K562 (cell line): ENCODE data around the gene SCAMP3. TPM values are rescaled to one million over a fixed set of nuclear protein-coding genes. Genes with fewer than 3 reads are reported as not detected.

Experiments
- ARID2 ChIP-seq: fragments of 450-650 bp; IDR thresholded peaks from 2 replicates; pipeline ENCODE4 v1.6.1; 2017; ENCODE audit warnings: antibody characterized with exemption, mild to moderate bottlenecking
- CCNT2 ChIP-seq: IDR thresholded peaks from 2 replicates; pipeline ENCODE4 v1.6.1; 2011; ENCODE audit warnings: borderline replicate concordance, low read depth, mild to moderate bottlenecking, moderate library complexity, mixed read lengths, low read length; ENCODE audit not compliant: insufficient read length; ENCODE audit errors: extremely low read depth
- EGR1 ChIP-seq: fragments of 450-650 bp; conservative IDR thresholded peaks from 2 replicates; pipeline ENCODE4 v1.6.1; 2017; ENCODE audit warnings: mild to moderate bottlenecking
- HNRNPL ChIP-seq: fragments of 200-400 bp; formaldehyde crosslinking; IDR thresholded peaks from 2 replicates; pipeline ENCODE4 v1.6.1; 2017; ENCODE audit warnings: low read depth, mild to moderate bottlenecking, low read length
- HOXB6 ChIP-seq: fragments of 250-450 bp; sonication (Bioruptor Pico); IDR thresholded peaks from 2 replicates; pipeline ENCODE4 v1.5.1; 2022; ENCODE audit warnings: mild to moderate bottlenecking, borderline replicate concordance
- KAT8 ChIP-seq: fragments of 450-650 bp; IDR thresholded peaks from 2 replicates; pipeline ENCODE4 v1.6.1; 2016; ENCODE audit warnings: low read depth, mild to moderate bottlenecking
- MBD2 ChIP-seq: sonication (generic); IDR thresholded peaks from 2 replicates; pipeline ENCODE4 v1.6.1; 2016; ENCODE audit warnings: low read depth, borderline replicate concordance
- MXD1 ChIP-seq: fragments of 250-450 bp; sonication (Bioruptor Pico); IDR thresholded peaks from 2 replicates; pipeline ENCODE4 v1.8.0; 2021; ENCODE audit warnings: borderline replicate concordance, mild to moderate bottlenecking, moderate library complexity; ENCODE audit not compliant: poor library complexity, severe bottlenecking
- SMAD2 ChIP-seq: fragments of 150-350 bp; IDR thresholded peaks from 2 replicates; pipeline ENCODE4 v1.6.1; 2014; ENCODE audit warnings: low read depth, mild to moderate bottlenecking, low read length
- SMARCE1 ChIP-seq: fragments of 450-650 bp; IDR thresholded peaks from 2 replicates; pipeline ENCODE4 v1.7.1; 2016; ENCODE audit warnings: mild to moderate bottlenecking
- STAT5A ChIP-seq: IDR thresholded peaks from 2 replicates; pipeline ENCODE4 v1.6.1; 2012; ENCODE audit warnings: low read length, inconsistent platforms, borderline replicate concordance
- TAL1 ChIP-seq: fragments of 450-650 bp; IDR thresholded peaks from 2 replicates; pipeline ENCODE4 v1.6.1; 2016; ENCODE audit warnings: mild to moderate bottlenecking
- TSC22D4 ChIP-seq: fragments of 450-650 bp; IDR thresholded peaks from 2 replicates; pipeline ENCODE4 v1.6.1; 2016; ENCODE audit warnings: missing genetic modification characterization, missing biosample characterization, control low read depth
- WHSC1 ChIP-seq: IDR thresholded peaks from one replicate; pipeline ENCODE4 v1.6.1; 2012; ENCODE audit warnings: low read length, control low read depth, inconsistent platforms
- ZNF12 ChIP-seq: sonication (generic); formaldehyde crosslinking; IDR thresholded peaks from 2 replicates; pipeline ENCODE4 v1.4.0; 2020; ENCODE audit warnings: mild to moderate bottlenecking, missing genetic modification reagents
- ZNF311 ChIP-seq: fragments of 250-450 bp; sonication (Bioruptor Pico); IDR thresholded peaks from 2 replicates; pipeline ENCODE4 v1.4.0; 2020; ENCODE audit warnings: mild to moderate bottlenecking, moderate library complexity
- ZNF41 ChIP-seq: fragments of 250-450 bp; sonication (Bioruptor Pico); conservative IDR thresholded peaks from 2 replicates; pipeline ENCODE4 v1.4.0; 2020; ENCODE audit warnings: mild to moderate bottlenecking
- ZNF778 ChIP-seq: fragments of 450-650 bp; formaldehyde crosslinking; IDR thresholded peaks from 2 replicates; pipeline ENCODE4 v1.4.0; 2020; ENCODE audit warnings: mild to moderate bottlenecking, moderate library complexity
- polyA plus RNA-seq, 8 experiments: library from polyadenylated mRNA; depleted of rRNA in 4 of 8; stranded (reverse) in 5 of 8; unstranded in 3 of 8; fragments of >200 nt; fragmentation: Nextera tagmentation in 2 of 8; fragmentation: Illumina TruSeq in 1 of 8; extraction: Ambion mirVana in 2 of 8; extraction: Trizol in 1 of 8; gene quantifications; 2 replicates each; pipeline versions ENCODE4 v1.2.1 to v1.2.3, GENCODE V29; 2011 to 2014; ENCODE audit warnings: inconsistent platforms in 1 of 8, missing spikeins in 1 of 8
- total RNA-seq, 7 experiments: library from RNA; depleted of rRNA in 6 of 7; stranded (reverse); fragments of >200 nt in 6 of 7; fragmentation: Illumina TruSeq in 2 of 7; extraction: Trizol in 2 of 7; gene quantifications; 2 replicates each; pipeline versions ENCODE4 v1.2.1 to v1.2.3, GENCODE V29; 2011 to 2021; ENCODE audit warnings: low replicate concordance in 1 of 7
- TF ChIP-seq, protein P1 (sequence below): fragments of 150-350 bp; conservative IDR thresholded peaks from 2 replicates; pipeline ENCODE4 v1.6.1; 2014; ENCODE audit warnings: low read length
- TF ChIP-seq, protein P2 (sequence below): IDR thresholded peaks from 2 replicates; pipeline ENCODE4 v1.6.1; 2012; ENCODE audit warnings: low read depth, low read length, improper control_type of control experiment, borderline replicate concordance
- TF ChIP-seq, protein P3 (sequence below): fragments of 250-450 bp; sonication (Bioruptor Pico); IDR thresholded peaks from 2 replicates; pipeline ENCODE4 v1.4.0; 2020; ENCODE audit warnings: borderline replicate concordance
- TF ChIP-seq, protein P4 (sequence below): fragments of 450-650 bp; formaldehyde crosslinking; IDR thresholded peaks from 2 replicates; pipeline ENCODE4 v1.4.0; 2020; ENCODE audit warnings: mild to moderate bottlenecking

Gene SCAMP3
- total and polyA plus RNA-seq, 9 of the 15 experiments (the other 6 are each of a cell fraction or from before 2014, with no cell fraction given), result 14.2 to 131 (median 86.1) TPM

- TF ChIP-seq, protein P1, sequence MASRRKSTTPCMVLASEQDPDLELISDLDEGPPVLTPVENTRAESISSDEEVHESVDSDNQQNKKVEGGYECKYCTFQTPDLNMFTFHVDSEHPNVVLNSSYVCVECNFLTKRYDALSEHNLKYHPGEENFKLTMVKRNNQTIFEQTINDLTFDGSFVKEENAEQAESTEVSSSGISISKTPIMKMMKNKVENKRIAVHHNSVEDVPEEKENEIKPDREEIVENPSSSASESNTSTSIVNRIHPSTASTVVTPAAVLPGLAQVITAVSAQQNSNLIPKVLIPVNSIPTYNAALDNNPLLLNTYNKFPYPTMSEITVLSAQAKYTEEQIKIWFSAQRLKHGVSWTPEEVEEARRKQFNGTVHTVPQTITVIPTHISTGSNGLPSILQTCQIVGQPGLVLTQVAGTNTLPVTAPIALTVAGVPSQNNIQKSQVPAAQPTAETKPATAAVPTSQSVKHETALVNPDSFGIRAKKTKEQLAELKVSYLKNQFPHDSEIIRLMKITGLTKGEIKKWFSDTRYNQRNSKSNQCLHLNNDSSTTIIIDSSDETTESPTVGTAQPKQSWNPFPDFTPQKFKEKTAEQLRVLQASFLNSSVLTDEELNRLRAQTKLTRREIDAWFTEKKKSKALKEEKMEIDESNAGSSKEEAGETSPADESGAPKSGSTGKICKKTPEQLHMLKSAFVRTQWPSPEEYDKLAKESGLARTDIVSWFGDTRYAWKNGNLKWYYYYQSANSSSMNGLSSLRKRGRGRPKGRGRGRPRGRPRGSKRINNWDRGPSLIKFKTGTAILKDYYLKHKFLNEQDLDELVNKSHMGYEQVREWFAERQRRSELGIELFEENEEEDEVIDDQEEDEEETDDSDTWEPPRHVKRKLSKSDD, result no peak
- TF ChIP-seq CCNT2 (no peak), ARID2 (no peak), MBD2 (peak; percentile 6; the same call in 1 of the 2 replicates), ZNF311 (CRISPR knock-in tag) (no peak), KAT8 (no peak), STAT5A (no peak), HOXB6 (no peak), HNRNPL (no peak), TAL1 (no peak), TSC22D4 (tag) (no peak), ZNF778 (CRISPR knock-in tag) (no peak), WHSC1 (peak; percentile 30), MXD1 (CRISPR knock-in tag) (no peak), SMAD2 (no peak), ZNF41 (CRISPR knock-in tag) (no peak), SMARCE1 (no peak), ZNF12 (no peak), EGR1 (no peak)
- TF ChIP-seq, protein P2, sequence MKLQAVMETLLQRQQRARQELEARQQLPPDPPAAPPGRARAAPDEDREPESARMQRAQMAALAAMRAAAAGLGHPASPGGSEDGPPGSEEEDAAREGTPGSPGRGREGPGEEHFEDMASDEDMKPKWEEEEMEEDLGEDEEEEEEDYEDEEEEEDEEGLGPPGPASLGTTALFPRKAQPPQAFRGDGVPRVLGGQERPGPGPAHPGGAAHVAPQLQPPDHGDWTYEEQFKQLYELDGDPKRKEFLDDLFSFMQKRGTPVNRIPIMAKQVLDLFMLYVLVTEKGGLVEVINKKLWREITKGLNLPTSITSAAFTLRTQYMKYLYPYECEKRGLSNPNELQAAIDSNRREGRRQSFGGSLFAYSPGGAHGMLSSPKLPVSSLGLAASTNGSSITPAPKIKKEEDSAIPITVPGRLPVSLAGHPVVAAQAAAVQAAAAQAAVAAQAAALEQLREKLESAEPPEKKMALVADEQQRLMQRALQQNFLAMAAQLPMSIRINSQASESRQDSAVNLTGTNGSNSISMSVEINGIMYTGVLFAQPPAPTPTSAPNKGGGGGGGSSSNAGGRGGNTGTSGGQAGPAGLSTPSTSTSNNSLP, result no peak
- TF ChIP-seq, protein P3, sequence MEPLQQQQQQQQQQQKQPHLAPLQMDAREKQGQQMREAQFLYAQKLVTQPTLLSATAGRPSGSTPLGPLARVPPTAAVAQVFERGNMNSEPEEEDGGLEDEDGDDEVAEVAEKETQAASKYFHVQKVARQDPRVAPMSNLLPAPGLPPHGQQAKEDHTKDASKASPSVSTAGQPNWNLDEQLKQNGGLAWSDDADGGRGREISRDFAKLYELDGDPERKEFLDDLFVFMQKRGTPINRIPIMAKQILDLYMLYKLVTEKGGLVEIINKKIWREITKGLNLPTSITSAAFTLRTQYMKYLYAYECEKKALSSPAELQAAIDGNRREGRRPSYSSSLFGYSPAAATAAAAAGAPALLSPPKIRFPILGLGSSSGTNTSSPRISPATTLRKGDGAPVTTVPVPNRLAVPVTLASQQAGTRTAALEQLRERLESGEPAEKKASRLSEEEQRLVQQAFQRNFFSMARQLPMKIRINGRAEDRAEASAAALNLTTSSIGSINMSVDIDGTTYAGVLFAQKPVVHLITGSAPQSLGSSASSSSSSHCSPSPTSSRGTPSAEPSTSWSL (CRISPR knock-in tag), result no peak
- TF ChIP-seq, protein P4, sequence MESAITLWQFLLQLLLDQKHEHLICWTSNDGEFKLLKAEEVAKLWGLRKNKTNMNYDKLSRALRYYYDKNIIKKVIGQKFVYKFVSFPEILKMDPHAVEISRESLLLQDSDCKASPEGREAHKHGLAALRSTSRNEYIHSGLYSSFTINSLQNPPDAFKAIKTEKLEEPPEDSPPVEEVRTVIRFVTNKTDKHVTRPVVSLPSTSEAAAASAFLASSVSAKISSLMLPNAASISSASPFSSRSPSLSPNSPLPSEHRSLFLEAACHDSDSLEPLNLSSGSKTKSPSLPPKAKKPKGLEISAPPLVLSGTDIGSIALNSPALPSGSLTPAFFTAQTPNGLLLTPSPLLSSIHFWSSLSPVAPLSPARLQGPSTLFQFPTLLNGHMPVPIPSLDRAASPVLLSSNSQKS (CRISPR knock-in tag), result no peak
Observed at GRCh38 chr1:155300553-155301329, 38.6 kb upstream of the SCAMP3 start (continued).
